DND-41 (cell line): ENCODE results near the gene LRRC3B.

ENCODE experiments used
- EZH2 ChIP-seq: IDR thresholded peaks from 3 replicates; pipeline ENCODE4 v1.6.1; 2012; ENCODE audit warnings: borderline replicate concordance, low read depth, mild to moderate bottlenecking, moderate library complexity, low read length, inconsistent platforms; ENCODE audit not compliant: severe bottlenecking
- TF ChIP-seq, protein P1 (sequence below): IDR thresholded peaks from 2 replicates; pipeline ENCODE4 v1.5.1; 2012; ENCODE audit warnings: borderline replicate concordance, low read length, moderate library complexity, mild to moderate bottlenecking; ENCODE audit not compliant: poor library complexity, severe bottlenecking; ENCODE audit errors: extremely low read depth

DNA sequence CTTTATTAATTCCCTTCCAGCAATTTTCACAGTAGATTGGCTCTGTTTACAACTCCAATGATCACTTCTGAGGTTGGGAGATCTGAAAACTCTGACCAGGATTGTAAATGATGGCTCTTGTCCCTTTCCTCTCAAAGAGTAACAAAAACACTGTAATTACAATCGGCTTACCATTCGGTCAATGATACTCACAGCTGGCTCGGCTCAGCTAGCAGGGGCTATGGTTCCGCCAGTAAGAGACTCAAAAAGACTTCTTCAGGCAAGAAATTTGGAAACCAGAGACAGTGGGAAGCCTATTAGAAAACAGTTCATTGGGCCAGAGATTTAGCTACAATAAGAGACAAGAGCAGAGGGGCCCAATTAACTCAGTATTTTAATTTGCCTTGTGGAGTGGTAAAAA lies 96.6 kb downstream of the LRRC3B start:
- TF ChIP-seq, protein P1, sequence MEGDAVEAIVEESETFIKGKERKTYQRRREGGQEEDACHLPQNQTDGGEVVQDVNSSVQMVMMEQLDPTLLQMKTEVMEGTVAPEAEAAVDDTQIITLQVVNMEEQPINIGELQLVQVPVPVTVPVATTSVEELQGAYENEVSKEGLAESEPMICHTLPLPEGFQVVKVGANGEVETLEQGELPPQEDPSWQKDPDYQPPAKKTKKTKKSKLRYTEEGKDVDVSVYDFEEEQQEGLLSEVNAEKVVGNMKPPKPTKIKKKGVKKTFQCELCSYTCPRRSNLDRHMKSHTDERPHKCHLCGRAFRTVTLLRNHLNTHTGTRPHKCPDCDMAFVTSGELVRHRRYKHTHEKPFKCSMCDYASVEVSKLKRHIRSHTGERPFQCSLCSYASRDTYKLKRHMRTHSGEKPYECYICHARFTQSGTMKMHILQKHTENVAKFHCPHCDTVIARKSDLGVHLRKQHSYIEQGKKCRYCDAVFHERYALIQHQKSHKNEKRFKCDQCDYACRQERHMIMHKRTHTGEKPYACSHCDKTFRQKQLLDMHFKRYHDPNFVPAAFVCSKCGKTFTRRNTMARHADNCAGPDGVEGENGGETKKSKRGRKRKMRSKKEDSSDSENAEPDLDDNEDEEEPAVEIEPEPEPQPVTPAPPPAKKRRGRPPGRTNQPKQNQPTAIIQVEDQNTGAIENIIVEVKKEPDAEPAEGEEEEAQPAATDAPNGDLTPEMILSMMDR = no peak
- no peak for TF ChIP-seq EZH2
